SK-N-SH (cell line): ENCODE data around the gene PHLPP1. TPM values are rescaled to one million over a fixed set of nuclear protein-coding genes. Genes with fewer than 3 reads are reported as not detected.

Experiments used
- CTCF ChIA-PET: fragments of 300-600, 350-600 bp; formaldehyde crosslinking; extraction: SDS; loops from one replicate; lab custom pipeline; 2021; lab: Yijun Ruan, JAX
- POLR2A ChIA-PET: fragments of 350-600 bp; sonication (Branson Sonifier 250); formaldehyde crosslinking; extraction: SDS; loops from one replicate; lab custom pipeline; 2020; ENCODE audit warnings: antibody characterized with exemption, inconsistent platforms; lab: Yijun Ruan, JAX
- DNase-seq: peaks from one replicate; pipeline ENCODE4 v3.0.0; 2012
- H2AFZ ChIP-seq: fragments of 200-600 bp; sonication (generic); 2 replicates; pipeline ENCODE4 v1.8.1; 2016; ENCODE audit warnings: antibody characterized with exemption, mild to moderate bottlenecking, low read depth
- H3F3A ChIP-seq: fragments of 200-600 bp; sonication (generic); replicated peaks from 2 replicates; pipeline ENCODE3; 2016; ENCODE audit warnings: antibody characterized with exemption, mild to moderate bottlenecking; ENCODE audit not compliant: insufficient read depth
- H3K27ac ChIP-seq, 2 experiments: fragments of 200-500 bp in 1 of 2; fragments of 200-600 bp in 1 of 2; sonication (Bioruptor generic) in 1 of 2; sonication (generic), shearing (Covaris generic) in 1 of 2; 2 replicates each; pipeline versions ENCODE4 v1.5.1 to v1.6.1; 2014 to 2016; ENCODE audit warnings: low read depth in 2 of 2, inconsistent platforms in 1 of 2, low read length in 1 of 2, mild to moderate bottlenecking in 1 of 2, mixed read lengths in 1 of 2
- H3K27me3 ChIP-seq: fragments of 200-600 bp; sonication (generic), shearing (Covaris generic); 2 replicates; pipeline ENCODE4 v1.6.1; 2016; ENCODE audit warnings: mixed run types; ENCODE audit not compliant: insufficient read depth
- H3K36me3 ChIP-seq, 2 experiments: fragments of 200-500 bp in 1 of 2; fragments of 200-600 bp in 1 of 2; sonication (Bioruptor generic) in 1 of 2; sonication (generic) in 1 of 2; replicated peaks in 1 of 2; 2 replicates each; pipeline versions ENCODE3 to v1.5.1; 2014 to 2016; ENCODE audit warnings: low read length in 1 of 2, mild to moderate bottlenecking in 1 of 2; ENCODE audit not compliant: insufficient read depth in 2 of 2, control insufficient read depth in 1 of 2
- H3K4me1 ChIP-seq, 2 experiments: fragments of 200-500 bp in 1 of 2; fragments of 200-600 bp in 1 of 2; sonication (Bioruptor generic) in 1 of 2; sonication (generic), shearing (Covaris generic) in 1 of 2; 2 replicates each; pipeline versions ENCODE4 v1.5.1 to v1.6.1; 2014 to 2016; ENCODE audit warnings: low read depth in 1 of 2, low read length in 1 of 2, mixed run types in 1 of 2; ENCODE audit not compliant: insufficient read depth in 2 of 2, control insufficient read depth in 1 of 2
- H3K4me2 ChIP-seq: fragments of 200-600 bp; sonication (generic), shearing (Covaris generic); 2 replicates; pipeline ENCODE4 v1.6.1; 2017; ENCODE audit warnings: mixed run types
- H3K4me3 ChIP-seq, 2 experiments: fragments of 200-500 bp in 1 of 2; fragments of 200-600 bp in 1 of 2; sonication (Bioruptor generic) in 1 of 2; sonication (generic), shearing (Covaris generic) in 1 of 2; 2 replicates each; pipeline versions ENCODE4 v1.5.1 to v1.8.1; 2014 to 2016; ENCODE audit warnings: low read depth in 2 of 2, inconsistent platforms in 1 of 2, low read length in 1 of 2, mild to moderate bottlenecking in 1 of 2, mixed read lengths in 1 of 2, moderate library complexity in 1 of 2
- H3K79me2 ChIP-seq: fragments of 200-600 bp; sonication (generic); 2 replicates; pipeline ENCODE4 v1.8.1; 2017; ENCODE audit warnings: mild to moderate bottlenecking; ENCODE audit not compliant: insufficient read depth
- H3K9ac ChIP-seq: fragments of 200-600 bp; sonication (generic); 2 replicates; pipeline ENCODE4 v1.6.1; 2017; ENCODE audit warnings: mixed run types
- H3K9me2 ChIP-seq: fragments of 200-600 bp; sonication (generic); 2 replicates; pipeline ENCODE4 v1.6.1; 2017; ENCODE audit warnings: mixed run types
- H3K9me3 ChIP-seq: fragments of 200-600 bp; sonication (generic); 2 replicates; pipeline ENCODE4 v1.6.1; 2017; ENCODE audit warnings: mixed run types, mild to moderate bottlenecking, moderate library complexity
- H4K20me1 ChIP-seq: fragments of 200-600 bp; sonication (generic); 2 replicates; pipeline ENCODE4 v1.6.1; 2017; ENCODE audit warnings: mild to moderate bottlenecking, mixed run types; ENCODE audit not compliant: insufficient read depth
- CTCF ChIP-seq: fragments of 200-600 bp; sonication (generic); IDR thresholded peaks from 2 replicates; pipeline ENCODE4 v1.6.1; 2017; ENCODE audit warnings: antibody characterized with exemption, mild to moderate bottlenecking, moderate library complexity
- ELF1 ChIP-seq: IDR thresholded peaks from 2 replicates; pipeline ENCODE4 v1.4.0; 2012
- EP300 ChIP-seq, 2 experiments: IDR thresholded peaks; 2 replicates each; pipeline versions ENCODE4 v1.4.0 to v1.6.1; 2012; ENCODE audit warnings: borderline replicate concordance in 1 of 2, low read depth in 1 of 2, low read length in 1 of 2
- FOSL2 ChIP-seq: IDR thresholded peaks from 2 replicates; pipeline ENCODE4 v1.4.0; 2012; ENCODE audit warnings: low read depth, mild to moderate bottlenecking, moderate library complexity, borderline replicate concordance
- FOXM1 ChIP-seq: IDR thresholded peaks from 2 replicates; pipeline ENCODE4 v1.4.0; 2012; ENCODE audit warnings: low read depth, mild to moderate bottlenecking
- JUND ChIP-seq: IDR thresholded peaks from 2 replicates; pipeline ENCODE4 v1.4.0; 2012
- MEF2A ChIP-seq: IDR thresholded peaks from 2 replicates; pipeline ENCODE4 v1.4.0; 2012; ENCODE audit warnings: low read depth, borderline replicate concordance
- NFIC ChIP-seq: IDR thresholded peaks from 2 replicates; pipeline ENCODE4 v1.4.0; 2012; ENCODE audit warnings: borderline replicate concordance
- NRF1 ChIP-seq: IDR thresholded peaks from 2 replicates; pipeline ENCODE4 v1.6.1; 2012; ENCODE audit warnings: low read depth, mild to moderate bottlenecking, low read length
- RFX5 ChIP-seq: IDR thresholded peaks from 2 replicates; pipeline ENCODE4 v1.6.1; 2012; ENCODE audit warnings: mild to moderate bottlenecking, improper control_type of control experiment, low read length
- TCF12 ChIP-seq: IDR thresholded peaks from 2 replicates; pipeline ENCODE4 v1.4.0; 2012
- TEAD4 ChIP-seq: IDR thresholded peaks from 2 replicates; pipeline ENCODE4 v1.4.0; 2012; ENCODE audit warnings: mild to moderate bottlenecking, borderline replicate concordance; ENCODE audit not compliant: insufficient read depth
- WGBS: methylation state at CpG from one replicate; pipeline ENCODE4 v1.1.6; 2017; ENCODE audit warnings: low lambda C conversion rate; 5-methylcytosine and 5-hydroxymethylcytosine counted together
- polyA plus RNA-seq, 3 experiments: library from polyadenylated mRNA; depleted of rRNA; stranded (reverse); fragments of >200 nt; gene quantifications; 2 replicates each; pipeline ENCODE4 v1.2.3, GENCODE V29; 2012
- TF ChIP-seq, protein P1 (sequence below): IDR thresholded peaks from 2 replicates; pipeline ENCODE4 v1.4.0; 2012; ENCODE audit warnings: low read depth
- TF ChIP-seq, protein P2 (sequence below): fragments of 150-350 bp; IDR thresholded peaks from 2 replicates; pipeline ENCODE4 v1.6.1; 2016; ENCODE audit warnings: mild to moderate bottlenecking, low read depth, low read length
- TF ChIP-seq, protein P3 (sequence below): IDR thresholded peaks from 2 replicates; pipeline ENCODE4; 2012

Gene PHLPP1
- polyA plus RNA-seq, 1 of the 3 experiments (the other 2 are of a cell fraction), result 4.6 TPM

DNA sequence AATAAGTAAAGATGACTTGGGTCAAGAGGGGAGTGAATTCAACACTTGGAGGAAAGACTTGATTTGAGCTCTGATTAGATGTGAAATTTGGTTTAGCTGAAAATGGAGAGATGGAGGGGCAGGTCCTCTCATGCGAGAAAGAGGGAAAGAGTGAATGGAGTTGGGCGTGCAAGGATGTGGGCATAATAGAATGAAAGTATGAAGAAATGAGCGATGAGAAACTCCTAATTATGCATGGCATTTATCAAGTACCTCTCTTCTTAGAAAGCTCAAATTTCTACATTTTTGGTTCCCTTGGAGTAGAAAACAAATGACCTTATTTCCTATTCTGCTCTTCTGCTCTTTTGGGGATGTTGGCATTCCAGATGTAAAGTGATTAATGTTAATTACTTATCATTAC, 161.5 kb downstream of the PHLPP1 start (continued):
- no peak for TF ChIP-seq CTCF
- TF ChIP-seq, all 33 proteins: peak for 0

- 57% methylated on average over 6 of the region's 6 CpGs for WGBS
- peak overlapping the region; percentile 32; the same call in 1 of the 2 replicates for H3K4me2 ChIP-seq
- H3K27ac ChIP-seq, result peak overlapping the region; percentile 25 to 58; a peak in 3 of 4 replicates
- CTCF ChIA-PET, result interaction anchor here (1.0 kb wide), 1 partner anchor 10 kb away, joined by 5 read pairs; no protein-coding TSS in a partner anchor
- H3K9ac ChIP-seq, result no peak overlapping the region
- POLR2A ChIA-PET, result no interaction called here
- peak; percentile 79 for TF ChIP-seq TEAD4
- no peak for TF ChIP-seq FOSL2
- no peak for TF ChIP-seq ELF1
- peak; percentile 43 for TF ChIP-seq TCF12
- peak in 1 of 2 experiments; percentile 26; a peak in 1 of 4 replicates for TF ChIP-seq EP300 (IDR thresholded peaks at IDR 0.05; ENCODE audit: borderline replicate concordance in 1 of 2, low read depth in 1 of 2, low read length in 1 of 2)
- no peak for TF ChIP-seq RFX5
- TF ChIP-seq FOXM1, result no peak
- TF ChIP-seq NRF1, result no peak
- TF ChIP-seq, protein P1, sequence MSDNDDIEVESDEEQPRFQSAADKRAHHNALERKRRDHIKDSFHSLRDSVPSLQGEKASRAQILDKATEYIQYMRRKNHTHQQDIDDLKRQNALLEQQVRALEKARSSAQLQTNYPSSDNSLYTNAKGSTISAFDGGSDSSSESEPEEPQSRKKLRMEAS, result no peak
- TF ChIP-seq NFIC, result peak; percentile 65
- TF ChIP-seq JUND, result no peak
- no peak for TF ChIP-seq MEF2A
- no peaks in the 10 kb centered on the region for H4K20me1 ChIP-seq
- H3K4me3 ChIP-seq, result no peak overlapping the region
- peaks cover 16% of the 10 kb centered on the region for H3F3A ChIP-seq
- H3K36me3 ChIP-seq, result no peaks in the 10 kb centered on the region
- no peaks in the 10 kb centered on the region for H3K27me3 ChIP-seq
- peaks cover 2 to 25% of the 10 kb centered on the region in 2 experiments; a peak in 3 of 4 replicates for H3K4me1 ChIP-seq
- no peaks in the 10 kb centered on the region for H3K79me2 ChIP-seq
- DNase-seq, result no peak
- no peak overlapping the region for H2AFZ ChIP-seq
- no peaks in the 10 kb centered on the region for H3K9me2 ChIP-seq
- no peaks in the 10 kb centered on the region for H3K9me3 ChIP-seq
Measured at GRCh38 chr18:62877411-62878221, 162.3 kb downstream of the PHLPP1 start.

- Histone ChIP-seq H4K20me1 (no peaks in the 10 kb centered on the region), H3K36me3 (no peaks in the 10 kb centered on the region), H3K4me2 (no peak overlapping the region), H3F3A (peaks cover 16% of the 10 kb centered on the region), H3K9me2 (no peaks in the 10 kb centered on the region), H3K4me1 (peaks cover 2 to 25% of the 10 kb centered on the region in 2 experiments; a peak in 3 of 4 replicates), H3K79me2 (no peaks in the 10 kb centered on the region), H2AFZ (no peak overlapping the region), H3K9ac (no peak overlapping the region), H3K9me3 (no peaks in the 10 kb centered on the region), H3K27me3 (no peaks in the 10 kb centered on the region), H3K27ac (peak overlapping the region in 1 of 2 experiments; percentile 25; a peak in 1 of 4 replicates), H3K4me3 (no peak overlapping the region)
- no peak for DNase-seq
- CTCF ChIA-PET, result interaction anchor here (1.0 kb wide), 1 partner anchor 9 kb away, joined by 5 read pairs; no protein-coding TSS in a partner anchor
- POLR2A ChIA-PET, result no interaction called here
- TF ChIP-seq, protein P2, sequence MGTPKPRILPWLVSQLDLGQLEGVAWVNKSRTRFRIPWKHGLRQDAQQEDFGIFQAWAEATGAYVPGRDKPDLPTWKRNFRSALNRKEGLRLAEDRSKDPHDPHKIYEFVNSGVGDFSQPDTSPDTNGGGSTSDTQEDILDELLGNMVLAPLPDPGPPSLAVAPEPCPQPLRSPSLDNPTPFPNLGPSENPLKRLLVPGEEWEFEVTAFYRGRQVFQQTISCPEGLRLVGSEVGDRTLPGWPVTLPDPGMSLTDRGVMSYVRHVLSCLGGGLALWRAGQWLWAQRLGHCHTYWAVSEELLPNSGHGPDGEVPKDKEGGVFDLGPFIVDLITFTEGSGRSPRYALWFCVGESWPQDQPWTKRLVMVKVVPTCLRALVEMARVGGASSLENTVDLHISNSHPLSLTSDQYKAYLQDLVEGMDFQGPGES, result no peak
- TF ChIP-seq, protein P3, sequence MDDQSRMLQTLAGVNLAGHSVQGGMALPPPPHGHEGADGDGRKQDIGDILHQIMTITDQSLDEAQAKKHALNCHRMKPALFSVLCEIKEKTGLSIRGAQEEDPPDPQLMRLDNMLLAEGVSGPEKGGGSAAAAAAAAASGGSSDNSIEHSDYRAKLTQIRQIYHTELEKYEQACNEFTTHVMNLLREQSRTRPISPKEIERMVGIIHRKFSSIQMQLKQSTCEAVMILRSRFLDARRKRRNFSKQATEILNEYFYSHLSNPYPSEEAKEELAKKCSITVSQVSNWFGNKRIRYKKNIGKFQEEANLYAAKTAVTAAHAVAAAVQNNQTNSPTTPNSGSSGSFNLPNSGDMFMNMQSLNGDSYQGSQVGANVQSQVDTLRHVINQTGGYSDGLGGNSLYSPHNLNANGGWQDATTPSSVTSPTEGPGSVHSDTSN, result peak; percentile 42; the same call in 1 of the 2 replicates
- 86% methylated on average over 3 of the region's 3 CpGs for WGBS
Measured at GRCh38 chr18:62878305-62878704, 163.0 kb downstream of the PHLPP1 start.
